ENCODE results near the gene MRAP. TPM values are rescaled to one million over a fixed set of nuclear protein-coding genes. Genes with fewer than 3 reads are reported as not detected.
A peak's percentile ranks its signal among the peaks of the same experiment; 100 is the strongest.
"Not testable (repeated sequence)": the region's sequence is repeated elsewhere in the genome, so short reads cannot be mapped to it uniquely, and the experiment has no call there.

MRAP gene
- not detected for total RNA-seq

- Mint-ChIP-seq H3K4me1 (ENCODE audit: low read depth) (no peaks in the 10 kb centered on the region), H3K36me3 (ENCODE audit: insufficient read depth) (peaks cover 17% of the 10 kb centered on the region), H3K4me3 (no peak within 1 kb of the TSS), H3K27me3 (ENCODE audit: low read depth) (no peaks in the 10 kb centered on the region), H3K9me3 (no peaks in the 10 kb centered on the region)
- ATAC-seq (no peak), DNase-seq (no peak)
Measured at GRCh38 chr21:32298658-32299081, at the start of gene MRAP. MRAP (plus strand) TSS chr21:32298855; CDS start chr21:32298972, 117 bp downstream.

- H3K4me1 Mint-ChIP-seq (ENCODE audit: low read depth), result no peaks in the 10 kb centered on the region
- H3K36me3 Mint-ChIP-seq (ENCODE audit: insufficient read depth), result no peaks in the 10 kb centered on the region
Measured at GRCh38 chr21:32249511-32250280, 49.0 kb upstream of the MRAP start.

GRCh38 chr21:32252136-32252535 is 46.5 kb upstream of the MRAP start:
- no peaks in the 10 kb centered on the region for H3K4me1 Mint-ChIP-seq (ENCODE audit: low read depth)
- no peaks in the 10 kb centered on the region for H3K36me3 Mint-ChIP-seq (ENCODE audit: insufficient read depth)
- peaks cover 12% of the 10 kb centered on the region for H3K9me3 Mint-ChIP-seq
- DNase-seq, result no peak
- H3K27me3 Mint-ChIP-seq (ENCODE audit: low read depth), result peaks cover 29% of the 10 kb centered on the region
- H3K4me3 Mint-ChIP-seq, result no peak overlapping the region
- ATAC-seq, result no peak

More at GRCh38 chr21:32249511-32250280, 49.0 kb upstream of the MRAP start:
- Mint-ChIP-seq H3K9me3 (peaks cover 12% of the 10 kb centered on the region), H3K4me3 (no peak overlapping the region), H3K27me3 (ENCODE audit: low read depth) (peaks cover 28% of the 10 kb centered on the region)
- DNase-seq (no peak), ATAC-seq (no peak)

- peaks cover 12% of the 10 kb centered on the region for H3K9me3 Mint-ChIP-seq
- peaks cover 27% of the 10 kb centered on the region for H3K27me3 Mint-ChIP-seq (ENCODE audit: low read depth)
- DNase-seq (no peak), ATAC-seq (no peak)
- H3K36me3 Mint-ChIP-seq (ENCODE audit: insufficient read depth), result no peaks in the 10 kb centered on the region
- H3K4me3 Mint-ChIP-seq, result no peak overlapping the region
- H3K4me1 Mint-ChIP-seq (ENCODE audit: low read depth), result no peaks in the 10 kb centered on the region
Measured at GRCh38 chr21:32253215-32253641, 45.4 kb upstream of the MRAP start.

GRCh38 chr21:32256251-32256650 is 42.4 kb upstream of the MRAP start:
- peaks cover 19% of the 10 kb centered on the region for H3K27me3 Mint-ChIP-seq (ENCODE audit: low read depth)
- DNase-seq (no peak), ATAC-seq (no peak)
- H3K4me1 Mint-ChIP-seq (ENCODE audit: low read depth), result peaks cover 1% of the 10 kb centered on the region
- H3K9me3 Mint-ChIP-seq, result peaks cover 3% of the 10 kb centered on the region
- no peak overlapping the region for H3K4me3 Mint-ChIP-seq
- no peaks in the 10 kb centered on the region for H3K36me3 Mint-ChIP-seq (ENCODE audit: insufficient read depth)

GRCh38 chr21:32256873-32257620 is 41.6 kb upstream of the MRAP start:
- no peak for DNase-seq
- ATAC-seq, result no peak
- no peaks in the 10 kb centered on the region for H3K9me3 Mint-ChIP-seq
- peaks cover 12% of the 10 kb centered on the region for H3K27me3 Mint-ChIP-seq (ENCODE audit: low read depth)
- H3K4me3 Mint-ChIP-seq, result no peak overlapping the region
- no peaks in the 10 kb centered on the region for H3K36me3 Mint-ChIP-seq (ENCODE audit: insufficient read depth)
- peaks cover 1% of the 10 kb centered on the region for H3K4me1 Mint-ChIP-seq (ENCODE audit: low read depth)

GRCh38 chr21:32257962-32258785 is 40.5 kb upstream of the MRAP start:
- Mint-ChIP-seq H3K4me3 (no peak overlapping the region), H3K9me3 (no peaks in the 10 kb centered on the region), H3K36me3 (ENCODE audit: insufficient read depth) (no peaks in the 10 kb centered on the region), H3K27me3 (ENCODE audit: low read depth) (peaks cover 4% of the 10 kb centered on the region), H3K4me1 (ENCODE audit: low read depth) (peaks cover 1% of the 10 kb centered on the region)
- peak; percentile 70 to 78 for ATAC-seq
- DNase-seq, result peak; percentile 7

GRCh38 chr21:32258786-32259048 is 39.9 kb upstream of the MRAP start:
- not testable (repeated sequence) for H3K4me1 Mint-ChIP-seq (ENCODE audit: low read depth); H3K9me3 Mint-ChIP-seq; DNase-seq; H3K36me3 Mint-ChIP-seq (ENCODE audit: insufficient read depth); H3K27me3 Mint-ChIP-seq (ENCODE audit: low read depth); H3K4me3 Mint-ChIP-seq; ATAC-seq

- ATAC-seq (no peak), DNase-seq (no peak)
- H3K36me3 Mint-ChIP-seq (ENCODE audit: insufficient read depth), result peaks cover 2% of the 10 kb centered on the region
- H3K4me1 Mint-ChIP-seq (ENCODE audit: low read depth), result peaks cover 1% of the 10 kb centered on the region
- H3K4me3 Mint-ChIP-seq, result no peak overlapping the region
- peaks cover 4% of the 10 kb centered on the region for H3K27me3 Mint-ChIP-seq (ENCODE audit: low read depth)
- H3K9me3 Mint-ChIP-seq, result no peaks in the 10 kb centered on the region
Measured at GRCh38 chr21:32260130-32260529, 38.5 kb upstream of the MRAP start.

GRCh38 chr21:32261929-32262328 is 36.7 kb upstream of the MRAP start:
- H3K4me3 Mint-ChIP-seq, result no peak overlapping the region
- H3K9me3 Mint-ChIP-seq, result no peaks in the 10 kb centered on the region
- no peak for ATAC-seq
- peaks cover 8% of the 10 kb centered on the region for H3K36me3 Mint-ChIP-seq (ENCODE audit: insufficient read depth)
- DNase-seq, result no peak
- no peaks in the 10 kb centered on the region for H3K27me3 Mint-ChIP-seq (ENCODE audit: low read depth)
- peaks cover 1% of the 10 kb centered on the region for H3K4me1 Mint-ChIP-seq (ENCODE audit: low read depth)

- H3K4me1 Mint-ChIP-seq (ENCODE audit: low read depth); H3K9me3 Mint-ChIP-seq; H3K27me3 Mint-ChIP-seq (ENCODE audit: low read depth); ATAC-seq; DNase-seq; H3K4me3 Mint-ChIP-seq: not testable (repeated sequence)
- H3K36me3 Mint-ChIP-seq (ENCODE audit: insufficient read depth), result peaks cover 18% of the 10 kb centered on the region
Measured at GRCh38 chr21:32265321-32265720, 33.3 kb upstream of the MRAP start.

GRCh38 chr21:32270748-32271147 is 27.9 kb upstream of the MRAP start:
- H3K4me3 Mint-ChIP-seq, result no peak overlapping the region
- no peaks in the 10 kb centered on the region for H3K27me3 Mint-ChIP-seq (ENCODE audit: low read depth)
- no peak for ATAC-seq
- peaks cover 23% of the 10 kb centered on the region for H3K36me3 Mint-ChIP-seq (ENCODE audit: insufficient read depth)
- peaks cover 2% of the 10 kb centered on the region for H3K4me1 Mint-ChIP-seq (ENCODE audit: low read depth)
- no peak for DNase-seq
- no peaks in the 10 kb centered on the region for H3K9me3 Mint-ChIP-seq

- Mint-ChIP-seq H3K4me1 (ENCODE audit: low read depth) (peaks cover 25% of the 10 kb centered on the region), H3K4me3 (no peak overlapping the region), H3K27me3 (ENCODE audit: low read depth) (no peaks in the 10 kb centered on the region), H3K9me3 (no peaks in the 10 kb centered on the region), H3K36me3 (ENCODE audit: insufficient read depth) (peaks cover 3% of the 10 kb centered on the region)
- no peak for DNase-seq
- no peak for ATAC-seq
Measured at GRCh38 chr21:32276671-32277070, 22.0 kb upstream of the MRAP start.

GRCh38 chr21:32278103-32278502 is 20.6 kb upstream of the MRAP start:
- H3K27me3 Mint-ChIP-seq (ENCODE audit: low read depth), result no peaks in the 10 kb centered on the region
- no peaks in the 10 kb centered on the region for H3K9me3 Mint-ChIP-seq
- H3K4me3 Mint-ChIP-seq, result peak overlapping the region; percentile 99
- ATAC-seq (no peak), DNase-seq (no peak)
- peaks cover 23% of the 10 kb centered on the region for H3K4me1 Mint-ChIP-seq (ENCODE audit: low read depth)
- peaks cover 9% of the 10 kb centered on the region for H3K36me3 Mint-ChIP-seq (ENCODE audit: insufficient read depth)
